ENCODE measurements around the gene FAM89A.
"Not testable (repeated sequence)": the region's sequence is repeated elsewhere in the genome, so short reads cannot be mapped to it uniquely, and the experiment has no call there.

Gene FAM89A

DNA sequence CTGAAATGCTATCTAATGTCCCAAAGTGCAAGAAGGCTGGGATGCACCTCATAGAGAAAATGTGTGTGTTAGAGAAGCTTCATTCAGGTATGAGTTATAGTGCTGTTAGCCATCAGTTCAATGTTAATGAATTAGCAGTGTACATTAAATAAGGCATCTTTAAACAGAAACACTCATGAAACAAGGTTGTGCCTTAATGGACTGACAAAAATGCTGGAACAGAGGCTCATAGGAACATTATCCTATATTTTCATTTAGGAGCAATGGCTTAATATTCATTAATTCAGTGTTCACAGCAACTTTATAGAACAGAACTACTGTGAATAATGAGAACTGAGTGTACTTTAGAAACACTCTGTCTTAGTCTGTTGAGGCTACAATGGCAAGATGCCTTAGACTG is 15.2 kb upstream of the FAM89A start:
- no peak for DNase-seq

DNA sequence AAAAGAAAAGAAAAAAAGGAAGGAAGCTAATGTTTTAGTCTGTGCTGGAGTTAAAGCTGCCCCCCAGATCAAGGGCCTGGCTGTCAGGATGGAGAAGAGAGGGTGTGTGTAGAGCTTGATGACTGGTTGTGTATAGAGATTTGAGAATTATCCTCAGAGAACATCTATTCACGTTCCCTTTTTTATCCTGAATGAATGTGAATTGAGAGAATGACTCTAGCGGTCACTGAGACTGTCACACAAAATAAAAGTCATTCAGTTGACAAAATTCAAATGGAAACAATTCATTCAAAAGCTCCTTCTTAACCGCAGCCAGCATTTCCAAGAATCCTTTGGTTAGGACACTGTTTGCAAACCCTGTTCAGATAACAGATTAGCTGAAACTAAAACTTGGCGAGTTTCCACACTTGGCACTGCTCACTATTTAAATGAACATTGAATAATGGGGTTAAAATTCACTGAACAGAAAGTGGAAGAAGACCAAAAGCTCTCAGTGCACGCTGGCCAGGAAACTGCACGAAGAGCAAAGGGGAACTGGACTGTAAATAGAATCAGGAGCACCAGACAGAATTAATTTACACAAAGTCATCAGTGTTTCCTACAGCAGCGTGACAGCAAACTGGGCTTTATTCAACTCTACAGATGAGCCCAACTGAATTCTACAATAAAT is 13.6 kb upstream of the FAM89A start:
- DNase-seq = no peak

DNA sequence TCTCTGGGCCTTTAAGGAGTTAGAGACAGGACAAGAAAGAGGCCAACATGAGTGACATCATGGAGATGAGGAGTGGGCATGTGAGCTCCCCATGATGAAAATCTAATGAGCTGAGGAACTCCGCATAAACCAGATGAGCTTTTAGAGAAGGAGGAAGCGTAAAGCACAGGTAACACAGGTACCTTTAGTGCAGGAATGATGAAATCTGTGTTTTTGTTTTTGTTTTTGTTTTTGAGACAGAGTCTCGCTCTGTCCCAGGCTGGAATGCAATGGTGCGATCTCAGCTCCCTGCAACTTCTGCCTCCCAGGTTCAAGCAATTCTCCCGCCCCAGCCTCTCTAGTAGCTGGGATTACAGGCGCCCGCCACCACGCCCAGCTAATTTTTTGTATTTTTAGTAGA is 12.7 kb upstream of the FAM89A start:
- DNase-seq = no peak

DNA sequence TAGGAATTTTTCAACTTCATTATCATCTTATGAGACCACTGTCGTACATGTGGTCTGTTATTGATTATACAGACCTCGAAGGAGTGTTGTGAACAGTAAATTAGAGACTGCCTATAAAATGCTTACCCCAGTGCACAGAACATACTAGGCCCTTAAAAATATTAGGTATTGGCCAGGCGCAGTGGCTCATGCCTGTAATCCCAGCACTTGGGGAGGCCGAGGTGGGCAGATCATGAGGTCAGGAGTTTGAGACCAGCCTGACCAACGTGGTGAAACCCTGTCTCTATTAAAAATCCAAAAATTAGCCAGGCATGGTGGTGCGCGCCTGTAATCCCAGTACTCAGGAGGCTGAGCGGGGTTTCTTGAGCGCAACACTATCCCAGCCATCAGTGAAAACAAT is 10.9 kb upstream of the FAM89A start:
- not testable (repeated sequence) for DNase-seq

DNA sequence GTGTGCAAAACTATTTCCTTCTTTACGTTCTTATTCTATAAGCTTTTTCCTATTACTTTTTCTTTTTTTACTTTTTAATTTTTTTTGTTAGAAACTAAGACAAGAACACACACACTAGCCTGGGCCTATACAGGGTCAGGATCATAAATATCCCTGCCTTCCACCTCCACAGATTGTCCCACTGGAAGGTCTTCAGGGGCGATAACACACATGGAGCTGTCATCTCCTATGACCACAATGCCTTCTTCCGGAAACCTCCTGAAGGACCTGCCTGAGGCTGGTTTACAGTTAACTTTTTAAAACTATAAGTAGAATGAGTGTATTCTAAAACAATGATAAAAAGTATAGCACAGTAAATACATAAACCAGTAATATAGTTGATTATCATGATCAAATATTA is 10.3 kb upstream of the FAM89A start:
- DNase-seq = no peak

DNA sequence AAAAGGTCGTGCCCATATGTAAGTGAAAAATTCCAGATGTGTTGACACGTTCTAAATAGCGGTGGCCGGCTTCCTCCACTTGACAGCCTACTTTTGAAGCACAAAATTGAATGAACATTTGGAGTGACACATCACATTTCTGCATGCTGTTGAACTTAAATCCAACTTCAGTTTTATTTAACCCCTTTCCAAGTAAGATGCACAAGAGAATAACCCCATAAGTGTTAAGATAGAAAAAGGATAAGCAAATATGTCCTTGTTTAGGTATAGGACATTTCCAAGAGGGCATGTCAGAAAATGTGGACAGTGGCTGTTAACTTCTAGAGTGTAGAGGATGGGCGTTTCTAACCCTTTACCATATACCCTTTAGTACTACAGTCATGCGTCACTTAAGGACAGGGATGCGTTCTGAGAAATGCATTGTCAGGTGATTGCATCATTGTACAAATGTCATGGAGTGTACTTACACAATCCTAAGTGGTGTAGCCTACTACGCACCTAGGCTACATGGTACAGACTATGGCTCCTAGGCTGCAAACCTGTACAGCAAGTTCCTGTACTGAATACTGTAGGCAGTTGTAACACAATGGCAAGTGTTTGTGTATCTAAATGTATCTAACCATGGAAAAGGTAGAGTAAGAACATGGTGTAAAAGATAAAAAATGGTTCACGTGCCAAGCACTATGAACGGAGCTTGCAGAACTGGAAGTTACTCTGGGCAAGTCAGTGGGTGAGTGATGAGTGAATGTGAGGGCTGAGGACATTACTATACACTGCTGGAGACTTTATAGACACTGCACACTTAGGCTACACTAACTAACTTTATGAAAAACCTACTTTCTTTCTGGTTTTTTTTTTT is 9.3 kb upstream of the FAM89A start:
- no peak for DNase-seq

DNA sequence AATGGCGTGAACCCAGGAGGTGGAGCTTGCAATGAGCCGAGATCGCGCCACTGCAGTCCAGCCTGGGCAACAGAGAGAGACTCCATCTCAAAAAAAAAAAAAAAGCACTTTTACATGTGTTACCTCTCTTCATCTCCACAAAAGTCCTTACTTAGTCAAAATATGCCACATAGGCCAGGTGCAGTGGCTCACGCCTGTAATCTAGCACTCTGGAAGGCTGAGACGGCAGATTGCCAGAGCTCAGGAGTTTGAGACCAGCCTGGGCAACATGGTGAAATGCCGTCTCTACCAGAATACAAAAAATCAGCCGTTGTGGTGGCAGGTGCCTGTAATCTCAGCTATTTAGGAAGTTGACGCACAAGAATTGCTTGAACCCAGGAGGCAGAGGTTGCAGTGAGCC is 8.4 kb upstream of the FAM89A start:
- DNase-seq = not testable (repeated sequence)

DNA sequence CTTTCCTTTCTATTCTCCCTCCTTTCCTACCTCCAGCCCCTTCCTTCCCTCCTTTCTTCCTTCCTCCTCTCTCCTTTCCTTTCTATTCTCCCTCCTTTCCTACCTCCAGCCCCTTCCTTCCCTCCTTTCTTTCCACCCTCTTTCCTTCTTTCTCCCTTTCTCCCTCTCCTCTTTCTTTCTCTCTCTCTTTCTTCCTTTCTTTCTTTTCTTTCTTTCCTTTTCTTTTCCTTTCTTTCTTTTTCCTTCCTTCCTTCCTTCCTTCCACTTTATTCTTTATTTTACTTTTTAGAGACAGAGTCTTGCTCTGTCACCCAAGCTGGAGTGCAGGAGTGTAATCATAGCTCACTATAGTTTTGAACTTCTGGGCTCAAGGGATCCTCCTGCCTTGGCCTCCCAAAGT is 7.5 kb upstream of the FAM89A start:
- DNase-seq = not testable (repeated sequence)

DNA sequence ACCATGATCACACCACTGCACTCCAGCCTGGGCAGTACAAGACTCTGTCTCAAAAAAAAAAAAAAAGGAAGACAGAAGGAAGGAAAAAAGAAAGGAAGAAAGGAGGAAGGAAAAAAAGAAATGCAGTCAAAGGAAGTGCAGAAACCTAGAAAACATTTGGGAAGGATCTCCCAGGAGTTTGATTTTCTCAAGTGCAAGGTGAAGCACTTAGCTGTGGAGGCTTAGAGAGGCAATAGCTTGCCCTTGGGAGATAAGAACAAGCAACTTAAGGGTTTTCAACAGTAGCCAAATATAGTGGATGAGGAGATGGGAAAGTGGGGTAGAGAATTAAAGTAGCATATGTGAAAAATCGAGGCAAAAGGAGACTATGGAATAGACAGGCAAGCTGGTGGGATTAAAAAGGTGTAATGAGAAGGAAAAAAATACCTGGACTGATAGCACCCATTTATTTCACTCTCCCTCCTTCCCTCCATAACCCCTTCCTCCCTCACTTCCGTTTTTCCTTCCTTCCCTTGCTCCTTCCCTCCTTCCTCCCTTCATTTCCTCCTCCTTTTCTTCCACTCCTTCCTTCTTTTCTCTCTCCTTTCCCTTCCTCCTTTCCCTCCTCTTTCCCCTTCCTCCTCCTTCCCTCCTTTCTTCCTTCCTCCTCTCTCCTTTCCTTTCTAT is 6.8 kb upstream of the FAM89A start:
- no peak for DNase-seq

DNA sequence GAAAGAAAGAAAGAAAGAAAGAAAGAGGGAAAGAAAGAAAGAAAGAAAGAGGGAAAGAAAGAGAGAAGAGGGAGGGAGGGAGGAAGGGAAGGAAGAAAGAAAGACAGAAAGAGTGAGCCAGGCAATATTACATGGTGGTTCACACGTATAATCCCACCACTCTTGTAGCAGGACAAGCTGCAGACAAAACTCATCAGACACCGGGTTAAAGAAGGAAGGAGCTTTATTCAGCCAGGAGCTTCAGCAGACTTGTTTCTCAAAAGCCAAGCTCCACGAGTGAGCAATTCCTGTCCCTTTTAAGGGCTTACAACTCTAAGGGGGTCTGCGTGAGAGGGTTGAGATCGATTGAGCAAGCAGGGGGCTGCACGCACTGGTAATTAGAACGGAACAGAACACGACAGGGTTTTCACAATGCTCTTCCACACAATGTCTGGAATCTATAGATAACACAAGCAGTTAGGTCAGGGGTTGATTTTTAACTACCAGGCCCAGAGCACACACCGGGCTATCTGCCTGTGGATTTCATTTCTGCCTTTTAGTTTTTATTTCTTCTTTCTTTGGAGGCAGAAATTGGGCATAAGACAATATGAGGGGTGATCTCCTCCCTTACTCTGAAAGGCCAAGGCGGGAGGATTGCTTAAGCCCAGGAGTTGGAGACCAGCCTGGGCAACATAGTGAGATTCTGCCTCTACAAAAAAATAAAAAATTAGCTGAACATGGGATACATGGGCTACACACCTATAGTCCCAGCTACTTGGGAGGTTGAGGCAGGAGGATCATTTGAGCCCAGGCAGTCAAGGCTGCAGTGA is 6.1 kb upstream of the FAM89A start:
- DNase-seq = not testable (repeated sequence)

DNA sequence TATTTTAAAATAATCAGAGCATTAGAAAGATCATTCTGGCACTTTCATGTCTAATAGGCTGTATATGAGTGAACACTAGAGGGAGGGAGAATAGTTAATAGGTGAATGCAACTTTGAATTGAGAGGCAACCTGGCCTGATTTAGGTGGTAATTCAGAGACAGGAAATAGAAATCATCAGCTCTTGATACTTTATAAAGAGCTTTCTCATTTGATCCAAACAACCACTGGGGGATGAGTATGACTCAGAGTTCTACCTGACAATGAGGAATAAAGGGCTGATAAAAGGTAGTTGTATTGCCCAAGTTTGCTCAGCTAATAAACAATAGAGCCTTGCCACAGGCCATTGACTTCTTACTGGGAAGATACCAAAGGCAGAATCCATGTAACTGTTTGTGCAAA is 5.2 kb upstream of the FAM89A start:
- DNase-seq = no peak

DNA sequence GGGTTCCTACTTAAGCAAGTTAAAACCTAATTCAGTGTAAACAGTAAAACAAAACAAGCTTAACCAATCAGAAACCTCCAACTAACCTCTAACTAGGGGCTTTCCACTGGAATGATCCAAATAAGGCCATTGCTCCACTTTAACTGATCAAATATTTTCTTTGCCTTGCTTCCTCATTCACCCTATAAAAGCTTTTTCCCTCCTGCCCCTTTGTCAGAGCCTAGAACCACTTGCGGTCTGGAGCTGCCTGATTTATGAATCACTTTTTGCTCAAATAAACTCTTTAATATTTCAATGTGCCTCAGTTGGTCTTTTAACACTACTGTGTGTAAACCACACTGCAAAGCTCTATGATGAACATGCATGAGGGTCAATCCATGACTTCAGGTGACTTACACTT is 4.5 kb upstream of the FAM89A start:
- no peak for DNase-seq

DNA sequence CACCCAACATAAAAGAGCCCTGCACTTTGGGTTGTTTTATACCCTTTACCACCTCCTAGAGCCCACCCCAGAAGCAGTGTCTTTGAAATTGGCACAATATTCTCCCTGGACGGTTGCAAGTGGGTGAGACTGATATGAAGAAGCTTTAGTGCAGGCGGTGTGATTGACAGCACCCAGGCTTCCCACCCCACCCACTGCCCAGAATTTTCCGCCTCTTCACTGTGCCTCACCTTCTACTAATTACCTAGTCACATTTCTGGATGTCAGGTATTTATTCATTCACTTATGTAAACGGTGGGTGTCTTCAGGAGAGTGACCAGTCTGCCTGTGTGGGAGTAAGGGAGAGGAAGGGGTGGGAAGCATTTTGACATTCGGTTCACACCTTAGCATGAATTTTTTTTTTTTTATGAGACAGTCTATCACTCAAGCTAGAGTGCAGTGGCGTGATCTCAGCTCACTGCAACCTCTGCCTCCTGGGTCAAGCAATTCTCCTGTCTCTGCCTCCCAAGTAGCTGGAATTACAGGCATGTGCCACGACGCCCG is 1.7 kb upstream of the FAM89A start:
- no peak for DNase-seq

DNA sequence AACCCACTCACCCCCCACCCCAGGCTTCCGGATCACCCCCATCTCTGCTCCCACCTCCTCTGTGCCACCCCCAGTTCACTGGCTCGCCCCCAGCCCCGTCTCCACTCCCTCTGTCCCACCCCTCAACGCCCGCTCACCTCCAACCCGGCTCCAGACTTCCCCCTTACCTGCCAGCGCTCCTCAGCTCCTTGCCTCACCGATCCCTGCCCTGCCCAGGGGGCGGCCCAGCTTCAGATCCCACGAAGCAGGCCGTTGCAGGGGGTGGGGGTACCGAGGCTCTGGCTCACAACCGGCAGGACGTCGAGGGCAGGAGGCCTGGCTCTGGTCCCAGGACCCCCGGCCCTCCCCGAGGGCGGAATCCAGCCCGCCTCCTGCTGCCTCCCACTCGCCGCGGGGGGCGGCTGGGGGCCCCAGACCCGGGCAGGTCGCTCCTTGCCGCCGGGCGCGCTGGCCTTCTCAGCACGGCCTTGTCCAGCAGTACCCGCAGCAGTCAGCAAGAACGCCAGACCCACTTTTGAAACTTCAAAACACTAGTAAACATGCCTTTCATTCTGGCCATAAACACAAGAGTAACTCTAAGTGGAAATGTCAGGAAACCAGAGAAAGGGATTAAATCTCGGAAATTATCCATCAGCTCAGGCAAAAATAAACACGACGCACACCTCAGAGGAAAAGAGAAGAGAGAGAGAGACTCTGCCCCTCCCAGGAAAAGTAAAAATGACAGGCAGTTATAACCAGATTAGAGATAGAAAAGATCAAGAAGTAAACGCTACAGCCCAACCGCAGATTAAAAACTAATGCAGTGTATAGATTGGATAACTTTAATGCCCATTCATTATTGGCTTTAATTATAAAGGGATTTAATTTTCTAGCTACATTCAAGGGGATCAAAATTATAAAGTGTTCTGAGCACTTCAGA is 1.0 kb upstream of the FAM89A start:
- DNase-seq = no peak

DNA sequence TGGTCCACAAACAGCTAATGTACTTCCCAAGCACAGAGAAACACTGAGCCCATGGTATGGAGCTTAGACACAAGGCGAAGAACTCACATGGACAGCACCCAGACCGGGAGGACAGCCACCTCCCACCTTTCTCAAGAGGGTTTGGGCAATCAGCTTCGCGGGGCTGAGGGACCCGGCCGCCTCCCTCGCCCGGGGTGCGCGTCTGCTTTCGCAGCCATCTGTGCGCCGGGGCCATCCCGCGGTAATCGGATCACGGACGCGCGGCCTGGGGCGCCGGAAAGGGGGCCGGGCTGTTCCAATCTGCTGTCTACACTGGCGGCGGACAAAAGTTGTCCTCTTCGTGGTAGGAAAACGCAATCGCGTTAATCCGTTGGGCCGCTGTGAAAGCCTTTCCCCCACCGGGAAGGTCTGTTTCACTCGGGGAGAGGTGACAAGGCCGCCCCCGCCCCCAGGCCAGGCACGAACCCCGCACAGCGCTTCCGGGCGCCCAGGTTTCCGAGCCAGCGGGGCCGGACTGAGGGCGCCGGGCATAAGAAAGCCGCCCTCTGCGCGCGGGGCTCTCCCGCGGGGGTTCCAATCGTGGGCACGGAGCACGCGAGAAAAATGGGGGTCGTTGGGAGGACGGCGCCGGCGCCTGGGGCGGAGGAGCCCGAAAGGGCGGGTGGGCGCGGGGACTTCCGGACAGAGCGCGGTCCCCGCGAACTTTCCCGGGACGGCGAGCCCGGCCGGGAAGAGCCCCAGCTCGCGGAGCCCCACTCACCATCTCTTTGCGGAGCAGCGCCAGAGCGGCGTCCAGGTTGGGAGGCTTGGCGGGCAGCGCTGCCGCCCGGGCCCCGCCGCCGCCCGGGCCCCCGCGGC is 664 bp downstream of the FAM89A start:
- DNase-seq = no peak

DNA sequence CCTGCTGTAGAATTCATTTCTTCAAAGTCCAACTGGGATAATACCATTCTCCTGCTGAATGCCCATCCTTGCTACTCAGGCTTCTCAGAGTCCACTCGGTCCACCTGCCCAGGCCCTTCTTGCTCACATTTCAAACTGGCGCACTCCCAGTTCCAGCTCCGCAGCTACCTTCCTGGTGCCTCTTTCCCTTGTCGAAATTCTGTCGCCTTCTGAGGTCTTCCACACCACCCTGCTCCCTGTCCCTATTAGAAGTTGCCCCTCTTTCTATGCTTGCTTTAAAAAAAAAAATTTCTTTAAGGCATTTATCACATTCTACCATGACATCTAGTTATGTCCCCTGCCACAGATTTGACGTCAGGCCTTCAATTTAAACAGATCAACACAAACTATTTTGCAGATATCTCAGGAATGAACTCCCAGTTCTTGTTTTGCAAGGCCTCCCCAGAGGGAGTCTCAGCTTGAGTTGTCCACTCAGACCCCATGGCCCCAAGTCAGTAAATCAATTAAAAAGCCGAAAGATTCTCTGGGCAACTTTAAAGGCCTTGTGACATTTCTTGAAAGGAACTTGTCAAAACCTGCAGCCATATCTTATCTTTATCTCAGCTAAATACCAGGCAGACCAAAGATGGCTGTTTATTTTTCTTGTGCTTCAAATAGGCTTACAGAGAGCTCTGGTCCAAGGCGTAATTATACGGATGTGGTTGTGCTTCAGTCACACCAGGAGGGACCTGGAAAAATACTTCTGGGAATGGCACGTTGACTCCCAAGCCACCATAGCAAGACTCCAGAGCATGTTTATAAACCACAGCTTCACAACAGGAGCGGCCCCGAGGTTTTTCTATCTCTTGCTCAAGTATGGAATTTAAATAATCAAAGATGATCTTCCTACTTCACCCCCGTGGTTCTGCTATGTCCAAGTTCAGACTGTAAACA is 2.2 kb downstream of the FAM89A start:
- no peak for DNase-seq

DNA sequence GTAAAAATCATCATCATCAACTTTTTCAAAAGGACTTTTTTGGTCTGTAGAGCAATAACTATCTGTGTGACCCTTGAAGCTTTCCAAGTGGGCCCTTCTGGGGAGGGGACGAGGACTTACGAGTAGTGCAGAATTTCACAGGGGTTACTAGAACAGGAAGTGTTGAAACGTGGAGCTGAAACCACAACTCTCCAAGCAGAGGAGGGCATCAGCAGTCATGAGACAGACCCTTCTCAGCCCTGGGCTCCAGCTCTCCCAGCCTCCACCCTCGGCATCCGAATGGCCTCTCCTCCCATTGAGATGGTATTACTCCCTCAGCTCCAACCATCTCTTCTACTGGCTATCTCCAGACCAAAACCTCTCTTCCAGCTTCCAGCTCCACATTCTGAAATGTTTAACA is 3.6 kb downstream of the FAM89A start:
- no peak for DNase-seq

DNA sequence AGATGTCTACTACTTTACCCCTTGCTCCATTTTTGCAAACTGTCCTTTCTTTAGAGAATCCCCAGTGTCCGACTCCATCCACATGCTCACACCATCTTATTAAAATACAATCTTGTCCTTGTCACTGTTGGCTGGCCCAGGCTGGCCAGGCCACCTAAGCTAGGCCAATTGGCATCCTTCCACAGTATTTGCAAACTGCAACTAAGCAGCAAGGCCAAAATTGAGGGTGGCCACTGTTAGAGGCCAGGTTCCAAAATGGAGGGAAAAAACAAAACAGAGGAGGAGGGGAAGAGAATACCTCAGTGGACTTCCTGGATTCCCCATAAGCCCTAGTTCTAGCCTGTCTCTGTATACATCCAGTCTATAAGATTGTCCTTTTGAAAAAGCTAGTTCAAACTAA is 4.3 kb downstream of the FAM89A start:
- no peak for DNase-seq

DNA sequence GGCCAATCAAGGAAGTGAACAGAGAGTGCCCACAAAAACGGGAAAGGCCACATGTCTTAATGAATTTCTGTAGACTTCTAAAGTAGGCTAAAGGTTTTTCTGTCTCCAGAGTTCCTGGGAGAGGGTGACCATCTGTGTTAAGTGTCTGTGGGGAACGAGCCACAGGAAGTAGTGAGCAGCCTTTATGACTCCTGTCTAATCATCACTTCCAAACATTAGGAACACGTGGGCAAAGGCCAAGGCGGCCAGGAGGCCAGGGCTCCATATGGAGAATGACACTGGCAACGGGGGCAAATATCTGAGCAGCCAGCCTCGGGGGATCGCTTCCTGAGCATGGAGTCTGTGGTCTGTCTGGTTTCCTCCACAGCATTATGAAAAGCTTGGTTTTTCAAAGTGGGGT is 7.1 kb downstream of the FAM89A start:
- DNase-seq = no peak

DNA sequence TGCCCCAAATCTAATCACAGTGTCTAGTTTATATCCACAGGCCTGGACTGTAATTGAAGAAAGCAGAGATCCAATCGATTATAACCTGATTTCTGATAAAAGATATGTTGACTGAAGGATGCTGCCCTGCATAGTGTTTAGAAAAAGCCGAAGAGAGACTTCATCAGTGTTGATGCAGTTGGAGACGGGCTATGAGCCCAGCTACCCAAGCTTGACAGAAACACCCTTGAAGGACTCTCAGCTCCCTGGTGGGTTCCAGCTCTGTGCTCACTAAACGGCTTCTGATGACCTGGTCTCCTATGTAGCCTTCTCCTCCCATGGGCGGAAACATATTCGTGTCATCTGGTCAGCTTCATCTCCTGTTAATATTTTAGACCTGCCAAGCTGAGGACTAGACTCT is 10.2 kb downstream of the FAM89A start:
- DNase-seq = no peak
